ENCODE results near the gene ZEB2.

ZEB2 gene

DNA sequence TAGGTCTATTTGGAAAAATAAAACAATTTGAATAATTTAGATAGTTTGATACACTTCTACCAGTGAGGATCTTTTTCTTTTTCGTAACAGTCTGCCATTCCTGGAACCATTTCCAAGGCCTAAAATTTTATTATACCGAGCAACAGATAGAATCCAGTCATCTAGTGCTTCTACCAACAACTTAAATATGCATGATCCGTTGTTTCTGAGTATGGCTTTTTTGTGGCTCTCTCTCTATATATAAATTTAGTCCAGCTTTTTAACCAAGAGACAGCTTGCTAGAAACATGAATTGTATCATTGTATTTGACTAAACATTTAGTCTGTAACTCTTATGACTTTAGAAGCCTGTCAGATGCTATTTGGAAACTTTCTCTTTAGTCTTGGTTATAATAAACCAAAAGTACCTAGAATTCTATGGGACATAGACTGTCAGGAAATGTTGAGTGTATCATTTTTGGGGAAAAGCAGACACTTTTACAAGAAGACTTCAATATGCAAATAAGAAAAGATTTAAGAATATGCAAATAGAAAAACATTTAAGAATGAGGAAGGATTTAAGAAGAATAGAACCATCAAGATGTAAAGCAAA is 161.4 kb downstream of the ZEB2 start:
- H3K4me1 ChIP-seq (ENCODE audit: control insufficient read depth, insufficient read depth, low read length), result peaks cover 59% of the 10 kb centered on the region
- DNase-seq (ENCODE audit: low read depth), result no peak

DNA sequence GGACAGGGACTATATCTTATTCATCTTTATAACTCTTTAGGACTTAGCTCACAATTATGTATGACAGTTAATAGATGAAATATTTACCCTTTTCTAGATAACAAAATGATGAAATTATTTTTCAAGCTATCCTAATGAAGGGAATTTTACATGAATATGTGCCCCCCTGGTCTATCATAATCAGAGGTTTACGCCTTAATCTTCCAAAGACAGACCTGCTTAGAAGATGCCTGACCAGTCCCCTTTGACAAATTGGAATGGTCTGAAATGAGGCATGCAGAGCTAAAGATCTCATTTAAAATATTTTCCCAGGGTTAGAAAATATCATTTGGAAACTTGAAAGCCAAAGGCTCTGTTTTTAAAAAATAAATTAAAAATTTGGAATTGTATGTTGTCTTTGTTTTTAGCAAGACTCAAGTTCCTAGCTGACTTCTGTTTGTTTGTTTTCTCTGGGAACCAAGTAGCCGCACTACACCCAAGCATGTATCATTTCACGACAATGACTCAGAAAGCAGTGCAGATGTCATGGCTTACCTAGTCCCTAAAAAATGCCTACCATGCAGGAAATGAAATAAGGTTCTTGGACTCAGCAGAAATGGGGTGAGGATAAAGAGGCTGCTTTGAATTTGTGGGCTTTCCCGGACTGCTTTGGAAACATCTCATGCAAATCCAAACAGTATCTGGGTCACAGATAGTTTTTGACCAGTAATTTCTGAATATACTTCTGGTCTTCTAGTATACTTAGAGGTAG is 162.1 kb downstream of the ZEB2 start:
- peaks cover 59% of the 10 kb centered on the region for H3K4me1 ChIP-seq (ENCODE audit: control insufficient read depth, insufficient read depth, low read length)
- H3K27me3 ChIP-seq (replicated peaks; ENCODE audit: control insufficient read depth, insufficient read depth, low read length), result no peaks in the 10 kb centered on the region
- peak; percentile 94 for DNase-seq (ENCODE audit: low read depth)
- peak overlapping the region; percentile 83 for H3K9ac ChIP-seq (ENCODE audit: low read length)
- H3K36me3 ChIP-seq (ENCODE audit: control insufficient read depth, insufficient read depth, low read length, severe bottlenecking), result no peaks in the 10 kb centered on the region
- H3K9me3 ChIP-seq (ENCODE audit: control insufficient read depth, low read length), result no peaks in the 10 kb centered on the region
- H3K4me3 ChIP-seq (ENCODE audit: low read length), result peak overlapping the region; percentile 42

More for the DNA sequence above, 161.4 kb downstream of the ZEB2 start:
- H3K9ac ChIP-seq (ENCODE audit: low read length), result peak overlapping the region; percentile 83
- H3K27me3 ChIP-seq (replicated peaks; ENCODE audit: control insufficient read depth, insufficient read depth, low read length), result no peaks in the 10 kb centered on the region
- no peaks in the 10 kb centered on the region for H3K36me3 ChIP-seq (ENCODE audit: control insufficient read depth, insufficient read depth, low read length, severe bottlenecking)
- H3K9me3 ChIP-seq (ENCODE audit: control insufficient read depth, low read length), result no peaks in the 10 kb centered on the region
- H3K4me3 ChIP-seq (ENCODE audit: low read length), result peak overlapping the region; percentile 42

DNA sequence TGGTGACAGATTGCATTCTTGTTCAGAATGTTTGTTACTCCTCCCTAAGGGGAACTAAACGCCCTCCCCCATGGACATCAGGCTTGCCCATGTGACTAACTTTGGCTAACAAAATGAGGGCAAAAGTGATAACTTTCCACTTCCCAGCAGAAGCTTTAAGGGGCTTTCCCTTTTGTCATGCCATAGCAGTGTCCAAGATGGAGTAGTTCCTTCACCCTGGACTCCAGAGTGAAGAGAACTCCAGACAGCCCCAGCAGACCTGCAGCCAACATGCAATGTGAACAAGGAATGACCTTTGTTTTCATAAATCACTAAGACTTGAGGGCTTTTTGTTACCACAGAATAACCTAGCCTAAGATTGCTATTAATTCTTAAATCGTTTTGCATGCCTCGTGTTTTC is 163.5 kb downstream of the ZEB2 start:
- DNase-seq (ENCODE audit: low read depth), result no peak
- no peaks in the 10 kb centered on the region for H3K9me3 ChIP-seq (ENCODE audit: control insufficient read depth, low read length)
- no peaks in the 10 kb centered on the region for H3K27me3 ChIP-seq (replicated peaks; ENCODE audit: control insufficient read depth, insufficient read depth, low read length)
- no peaks in the 10 kb centered on the region for H3K36me3 ChIP-seq (ENCODE audit: control insufficient read depth, insufficient read depth, low read length, severe bottlenecking)
- no peak overlapping the region for H3K4me3 ChIP-seq (ENCODE audit: low read length)
- peaks cover 55% of the 10 kb centered on the region for H3K4me1 ChIP-seq (ENCODE audit: control insufficient read depth, insufficient read depth, low read length)
- H3K9ac ChIP-seq (ENCODE audit: low read length), result peak overlapping the region; percentile 83

- peaks cover 69% of the 10 kb centered on the region for H3K4me1 ChIP-seq (ENCODE audit: control insufficient read depth, insufficient read depth, low read length)
These were observed 165.0 kb downstream of the ZEB2 start for GRCh38 chr2:144354953-144355352.

GRCh38 chr2:144351687-144352086 is 168.2 kb downstream of the ZEB2 start:
- Histone ChIP-seq H3K27me3 (replicated peaks; ENCODE audit: control insufficient read depth, insufficient read depth, low read length) (no peaks in the 10 kb centered on the region), H3K9ac (ENCODE audit: low read length) (no peak overlapping the region), H3K4me3 (ENCODE audit: low read length) (no peak overlapping the region), H3K36me3 (ENCODE audit: control insufficient read depth, insufficient read depth, low read length, severe bottlenecking) (no peaks in the 10 kb centered on the region), H3K9me3 (ENCODE audit: control insufficient read depth, low read length) (no peaks in the 10 kb centered on the region), H3K4me1 (ENCODE audit: control insufficient read depth, insufficient read depth, low read length) (peaks cover 42% of the 10 kb centered on the region)
- DNase-seq (ENCODE audit: low read depth), result no peak

More at GRCh38 chr2:144354953-144355352, 165.0 kb downstream of the ZEB2 start:
- Histone ChIP-seq H3K9me3 (ENCODE audit: control insufficient read depth, low read length) (no peaks in the 10 kb centered on the region), H3K36me3 (ENCODE audit: control insufficient read depth, insufficient read depth, low read length, severe bottlenecking) (no peaks in the 10 kb centered on the region), H3K27me3 (replicated peaks; ENCODE audit: control insufficient read depth, insufficient read depth, low read length) (no peaks in the 10 kb centered on the region), H3K4me3 (ENCODE audit: low read length) (no peak overlapping the region), H3K9ac (ENCODE audit: low read length) (no peak overlapping the region)
- no peak for DNase-seq (ENCODE audit: low read depth)

- no peak for DNase-seq (ENCODE audit: low read depth)
- no peaks in the 10 kb centered on the region for H3K27me3 ChIP-seq (replicated peaks; ENCODE audit: control insufficient read depth, insufficient read depth, low read length)
- H3K36me3 ChIP-seq (ENCODE audit: control insufficient read depth, insufficient read depth, low read length, severe bottlenecking), result no peaks in the 10 kb centered on the region
- H3K9me3 ChIP-seq (ENCODE audit: control insufficient read depth, low read length), result no peaks in the 10 kb centered on the region
- H3K9ac ChIP-seq (ENCODE audit: low read length), result peak overlapping the region; percentile 46
- H3K4me3 ChIP-seq (ENCODE audit: low read length), result peak overlapping the region; percentile 17
- H3K4me1 ChIP-seq (ENCODE audit: control insufficient read depth, insufficient read depth, low read length), result peaks cover 30% of the 10 kb centered on the region
These were observed 169.6 kb downstream of the ZEB2 start for GRCh38 chr2:144350151-144350802.

GRCh38 chr2:144349674-144350073 is 170.2 kb downstream of the ZEB2 start:
- H3K36me3 ChIP-seq (ENCODE audit: control insufficient read depth, insufficient read depth, low read length, severe bottlenecking), result no peaks in the 10 kb centered on the region
- H3K9me3 ChIP-seq (ENCODE audit: control insufficient read depth, low read length), result no peaks in the 10 kb centered on the region
- H3K4me1 ChIP-seq (ENCODE audit: control insufficient read depth, insufficient read depth, low read length), result peaks cover 24% of the 10 kb centered on the region
- peak overlapping the region; percentile 46 for H3K9ac ChIP-seq (ENCODE audit: low read length)
- peak overlapping the region; percentile 17 for H3K4me3 ChIP-seq (ENCODE audit: low read length)
- DNase-seq (ENCODE audit: low read depth), result no peak
- H3K27me3 ChIP-seq (replicated peaks; ENCODE audit: control insufficient read depth, insufficient read depth, low read length), result no peaks in the 10 kb centered on the region

DNA sequence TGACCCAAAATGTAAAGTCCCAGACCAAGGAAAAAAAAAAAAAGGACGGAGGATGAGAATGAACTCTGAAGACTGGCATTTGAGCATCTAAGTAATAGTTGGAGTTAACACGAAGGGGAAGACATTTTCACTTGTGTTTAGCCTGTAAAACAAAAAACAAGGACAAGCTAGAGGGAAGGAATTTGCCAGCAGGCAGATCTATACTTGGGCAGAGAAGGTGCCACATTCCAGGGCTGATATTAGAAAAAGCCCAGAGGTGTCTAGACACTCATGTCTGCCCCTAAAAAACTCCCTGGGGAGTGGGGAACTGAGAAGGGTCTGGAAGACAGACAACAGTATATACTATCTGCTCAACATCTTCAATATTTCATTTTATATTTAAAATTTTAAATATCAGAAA is 171.1 kb downstream of the ZEB2 start:
- Histone ChIP-seq H3K9me3 (ENCODE audit: control insufficient read depth, low read length) (no peaks in the 10 kb centered on the region), H3K9ac (ENCODE audit: low read length) (no peak overlapping the region), H3K27me3 (replicated peaks; ENCODE audit: control insufficient read depth, insufficient read depth, low read length) (no peaks in the 10 kb centered on the region), H3K4me1 (ENCODE audit: control insufficient read depth, insufficient read depth, low read length) (peaks cover 21% of the 10 kb centered on the region), H3K36me3 (ENCODE audit: control insufficient read depth, insufficient read depth, low read length, severe bottlenecking) (no peaks in the 10 kb centered on the region), H3K4me3 (ENCODE audit: low read length) (no peak overlapping the region)
- DNase-seq (ENCODE audit: low read depth), result no peak

- DNase-seq (ENCODE audit: low read depth), result no peak
- Histone ChIP-seq H3K27me3 (replicated peaks; ENCODE audit: control insufficient read depth, insufficient read depth, low read length) (no peaks in the 10 kb centered on the region), H3K9ac (ENCODE audit: low read length) (no peak overlapping the region), H3K36me3 (ENCODE audit: control insufficient read depth, insufficient read depth, low read length, severe bottlenecking) (no peaks in the 10 kb centered on the region), H3K4me3 (ENCODE audit: low read length) (no peak overlapping the region), H3K4me1 (ENCODE audit: control insufficient read depth, insufficient read depth, low read length) (peaks cover 19% of the 10 kb centered on the region), H3K9me3 (ENCODE audit: control insufficient read depth, low read length) (no peaks in the 10 kb centered on the region)
These were observed 173.7 kb downstream of the ZEB2 start for GRCh38 chr2:144346229-144346628.

GRCh38 chr2:144343145-144343544 is 176.8 kb downstream of the ZEB2 start:
- Histone ChIP-seq H3K4me1 (ENCODE audit: control insufficient read depth, insufficient read depth, low read length) (no peaks in the 10 kb centered on the region), H3K9me3 (ENCODE audit: control insufficient read depth, low read length) (no peaks in the 10 kb centered on the region), H3K9ac (ENCODE audit: low read length) (no peak overlapping the region), H3K4me3 (ENCODE audit: low read length) (no peak overlapping the region), H3K27me3 (replicated peaks; ENCODE audit: control insufficient read depth, insufficient read depth, low read length) (no peaks in the 10 kb centered on the region), H3K36me3 (ENCODE audit: control insufficient read depth, insufficient read depth, low read length, severe bottlenecking) (no peaks in the 10 kb centered on the region)
- no peak for DNase-seq (ENCODE audit: low read depth)

GRCh38 chr2:144341538-144341937 is 178.4 kb downstream of the ZEB2 start:
- Histone ChIP-seq H3K36me3 (ENCODE audit: control insufficient read depth, insufficient read depth, low read length, severe bottlenecking) (no peaks in the 10 kb centered on the region), H3K4me3 (ENCODE audit: low read length) (no peak overlapping the region), H3K27me3 (replicated peaks; ENCODE audit: control insufficient read depth, insufficient read depth, low read length) (no peaks in the 10 kb centered on the region), H3K4me1 (ENCODE audit: control insufficient read depth, insufficient read depth, low read length) (no peaks in the 10 kb centered on the region), H3K9ac (ENCODE audit: low read length) (no peak overlapping the region), H3K9me3 (ENCODE audit: control insufficient read depth, low read length) (no peaks in the 10 kb centered on the region)
- DNase-seq (ENCODE audit: low read depth), result no peak

All from adipocyte (in vitro differentiated cells).